NCI-H2171 (cell line): ENCODE measurements around the gene MAP3K20.
A peak's percentile ranks its signal among the peaks of the same experiment; 100 is the strongest.

Experiments
- DNase-seq: peaks from one replicate; lab custom pipeline; 2025; lab: John Stamatoyannopoulos, UW

MAP3K20 gene

DNA sequence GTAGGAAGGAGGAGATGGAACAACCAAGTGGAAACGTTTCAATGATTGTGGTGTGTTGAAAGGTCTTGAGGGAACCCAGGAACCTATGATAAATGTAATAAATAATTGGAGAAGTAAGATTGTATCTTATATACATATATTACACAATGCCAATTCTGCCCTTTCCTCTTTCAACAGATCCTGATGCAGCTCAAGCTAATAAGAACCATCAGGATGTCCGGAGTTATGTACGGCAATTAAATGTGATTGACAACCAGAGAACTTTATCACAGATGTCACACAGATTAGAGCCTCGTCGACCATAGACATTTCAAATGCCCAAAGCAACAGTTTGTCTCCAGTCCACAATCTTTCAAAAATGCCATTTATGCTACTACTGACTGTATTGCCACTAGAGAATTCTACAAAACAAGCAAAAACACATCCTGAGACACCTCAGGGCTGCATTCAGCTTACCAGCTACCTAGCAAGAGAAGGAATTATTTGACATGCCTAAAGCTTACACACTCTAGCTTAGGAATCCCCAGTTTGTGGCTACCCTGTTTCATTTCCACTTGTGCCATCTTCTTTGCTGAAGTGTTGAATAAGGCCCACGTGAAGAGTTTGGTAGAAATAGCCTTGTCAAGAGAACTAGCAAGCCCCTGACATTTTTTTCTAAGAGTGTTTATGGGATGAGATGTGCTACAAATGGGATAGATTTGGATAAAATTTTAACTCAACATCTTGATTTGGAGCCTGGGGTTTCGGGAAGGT, 24.0 kb upstream of the MAP3K20 start:
- no peak for DNase-seq

DNA sequence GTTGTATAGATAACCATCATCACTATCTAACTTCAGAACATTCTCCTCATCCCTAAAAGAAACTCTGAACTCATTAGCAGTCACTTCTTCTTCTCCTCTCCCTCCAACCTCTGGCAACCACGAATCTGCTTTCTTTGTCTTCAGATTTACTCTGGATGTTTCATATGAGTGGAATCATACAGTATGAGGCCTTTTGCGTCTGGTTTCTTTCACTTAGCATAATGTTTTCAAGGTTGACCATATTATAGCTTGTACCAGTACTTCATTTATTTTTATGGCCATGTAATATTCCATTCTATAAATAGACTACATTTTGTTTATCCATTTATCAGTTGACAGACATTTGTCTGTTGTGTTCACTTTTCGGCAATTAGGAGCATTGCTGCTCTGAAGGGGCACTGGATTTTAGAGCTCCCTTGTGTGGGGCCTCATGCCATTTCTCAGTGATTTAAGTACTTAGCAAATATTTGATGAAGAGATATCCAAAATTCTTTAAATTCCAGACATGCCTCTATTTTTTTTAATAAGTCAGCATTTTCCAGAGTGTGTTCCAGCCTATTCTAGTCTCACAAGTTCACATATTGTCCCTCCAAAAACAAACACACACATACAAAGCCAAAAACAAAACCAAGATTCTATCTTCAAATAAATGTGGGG, 22.5 kb upstream of the MAP3K20 start:
- no peak for DNase-seq

DNA sequence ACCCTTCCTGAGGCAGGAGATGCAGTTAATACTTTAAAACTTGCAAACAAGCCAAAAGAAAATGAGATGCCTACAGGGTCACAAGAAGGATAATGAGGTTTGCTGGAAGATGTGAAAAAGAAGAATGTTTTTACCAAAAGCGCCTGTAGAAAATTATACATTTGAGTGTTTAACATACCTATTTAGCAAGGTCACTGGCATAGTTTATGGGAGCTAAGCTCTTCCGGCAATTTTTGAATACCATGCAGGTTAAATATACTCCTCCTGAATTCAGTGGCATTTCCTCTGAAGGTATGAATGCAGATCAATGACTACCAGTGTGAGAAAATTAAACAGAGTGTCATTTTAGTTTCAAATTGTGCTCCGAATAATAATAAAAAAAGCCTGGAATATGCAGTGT, 21.2 kb upstream of the MAP3K20 start:
- DNase-seq: no peak

DNA sequence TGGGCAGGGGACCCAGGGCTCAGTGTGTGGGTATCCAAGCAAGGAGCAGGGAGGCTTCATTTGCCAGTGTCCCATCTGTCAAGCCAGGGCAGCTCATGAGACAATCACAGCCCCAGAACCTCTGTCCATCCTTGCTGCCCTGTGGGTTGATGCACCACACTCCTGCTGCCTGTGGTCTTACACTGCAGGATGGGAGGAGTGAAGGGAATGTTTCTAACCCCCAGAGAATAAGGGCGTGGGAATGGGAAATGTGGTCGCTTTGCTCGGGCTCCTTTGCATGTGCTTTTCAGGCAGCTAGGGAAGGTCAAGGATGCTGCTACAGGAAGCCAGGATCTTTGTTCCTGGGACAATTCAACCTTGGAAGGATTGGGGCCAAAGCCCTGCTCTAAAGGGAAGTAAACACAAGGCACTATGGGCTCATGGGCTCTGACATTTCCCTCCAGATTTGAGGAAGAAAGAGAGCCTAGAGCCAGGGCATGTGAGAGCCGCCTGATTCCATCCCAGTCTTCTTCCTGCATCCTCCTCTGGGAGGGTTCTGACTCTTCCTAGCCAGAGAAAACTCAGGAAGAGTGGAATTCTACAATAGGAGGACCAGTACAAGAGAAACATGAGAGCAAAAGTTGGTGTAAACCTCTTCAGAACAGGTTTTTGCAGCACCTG, 18.8 kb upstream of the MAP3K20 start:
- no peak for DNase-seq

DNA sequence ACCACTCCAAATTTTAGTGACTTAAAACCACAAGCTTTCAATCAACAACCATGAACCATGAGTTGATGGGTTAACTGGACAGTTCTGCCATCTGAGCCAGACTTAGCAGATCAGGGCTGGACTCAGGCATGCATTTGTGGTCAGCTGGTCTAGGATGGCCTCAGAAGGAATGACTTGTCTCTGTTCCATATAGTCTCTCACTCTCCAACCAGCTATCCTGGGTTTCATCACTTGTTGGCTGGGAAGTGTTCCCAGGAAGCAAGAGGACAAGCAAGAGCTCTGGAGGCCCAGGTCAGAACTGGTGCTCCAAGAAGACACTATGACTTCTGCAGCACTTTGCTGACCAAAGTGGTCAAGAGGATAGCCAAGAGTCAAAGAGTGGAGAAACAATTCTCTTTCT, 17.5 kb upstream of the MAP3K20 start:
- DNase-seq: no peak

DNA sequence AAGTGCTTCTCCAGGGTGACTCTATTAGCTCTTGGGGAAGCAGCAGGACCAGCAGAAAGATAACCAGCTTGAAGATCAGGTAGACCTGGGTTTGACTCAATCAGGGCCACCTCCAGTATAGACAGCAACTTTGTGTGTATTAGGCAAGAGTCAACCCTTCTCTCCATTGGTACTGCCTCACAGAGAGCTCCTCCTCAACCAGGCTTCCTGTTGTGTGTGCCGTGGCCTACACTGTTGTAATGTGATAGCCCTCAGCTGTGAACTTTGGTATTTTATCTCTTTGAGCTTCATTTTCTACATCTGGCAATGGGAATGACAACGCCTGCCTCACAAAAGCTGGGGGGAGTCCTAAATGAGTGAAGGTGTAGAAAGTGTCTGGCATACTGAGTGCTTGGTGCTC, 17.0 kb upstream of the MAP3K20 start:
- no peak for DNase-seq

DNA sequence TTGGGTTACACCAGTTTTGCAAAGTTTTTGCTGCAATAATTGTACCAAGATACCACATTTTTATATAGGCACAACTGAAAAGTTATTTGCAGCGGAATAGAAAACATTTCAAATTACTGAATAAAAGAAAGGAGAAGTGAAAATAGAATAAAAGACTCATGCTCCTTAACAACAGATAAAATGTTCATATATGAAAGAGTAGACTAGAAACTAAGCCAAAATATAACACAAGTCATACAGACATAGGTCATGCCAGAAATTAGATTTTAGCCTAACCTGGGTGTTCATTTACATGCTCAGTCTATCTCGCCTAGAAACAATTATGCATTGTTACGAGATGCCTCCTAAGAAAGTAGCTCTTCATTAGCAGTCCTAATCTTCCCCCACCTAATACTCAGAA, 16.4 kb upstream of the MAP3K20 start:
- DNase-seq: no peak

DNA sequence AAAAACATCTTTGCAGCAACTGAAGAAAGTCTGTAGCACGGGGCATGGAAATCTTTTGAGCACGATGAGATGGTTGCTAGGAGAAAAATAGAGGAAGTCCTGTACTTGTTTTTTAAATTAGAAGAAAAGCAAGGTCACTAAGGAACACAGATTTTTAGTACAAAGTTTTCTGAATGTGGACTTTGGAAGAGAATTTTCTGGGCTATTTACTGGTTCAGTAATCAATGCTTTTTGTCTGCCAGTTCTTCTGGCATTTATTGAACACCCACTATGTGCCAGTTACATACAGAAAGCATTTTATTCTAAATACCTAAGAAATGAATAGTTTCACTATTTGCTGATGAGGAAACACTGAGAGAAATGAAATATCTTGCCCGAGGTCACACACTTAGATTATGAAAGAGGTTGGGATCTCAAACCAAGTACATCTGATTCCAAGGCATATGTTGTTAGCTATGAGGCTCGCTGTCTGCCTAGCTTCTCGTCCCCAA, 15.6 kb upstream of the MAP3K20 start:
- no peak for DNase-seq

DNA sequence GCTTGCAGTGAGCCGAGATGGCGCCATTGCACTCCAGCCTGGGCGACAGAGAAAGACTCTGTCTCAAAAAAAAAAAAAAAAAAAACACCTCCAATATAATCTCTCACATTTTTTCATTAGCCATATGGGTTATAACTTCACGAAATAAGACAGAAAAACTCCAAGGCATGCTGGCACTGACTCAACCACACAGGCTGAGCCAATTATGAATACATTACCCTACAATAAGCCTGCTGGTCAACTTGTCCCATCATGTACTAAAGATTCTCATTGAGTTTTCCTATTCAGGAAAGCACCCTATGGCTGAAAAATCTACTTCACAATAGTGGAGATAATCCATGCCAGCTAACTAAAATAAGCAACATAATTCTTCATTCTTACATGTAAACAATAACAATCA, 12.8 kb upstream of the MAP3K20 start:
- no peak for DNase-seq

DNA sequence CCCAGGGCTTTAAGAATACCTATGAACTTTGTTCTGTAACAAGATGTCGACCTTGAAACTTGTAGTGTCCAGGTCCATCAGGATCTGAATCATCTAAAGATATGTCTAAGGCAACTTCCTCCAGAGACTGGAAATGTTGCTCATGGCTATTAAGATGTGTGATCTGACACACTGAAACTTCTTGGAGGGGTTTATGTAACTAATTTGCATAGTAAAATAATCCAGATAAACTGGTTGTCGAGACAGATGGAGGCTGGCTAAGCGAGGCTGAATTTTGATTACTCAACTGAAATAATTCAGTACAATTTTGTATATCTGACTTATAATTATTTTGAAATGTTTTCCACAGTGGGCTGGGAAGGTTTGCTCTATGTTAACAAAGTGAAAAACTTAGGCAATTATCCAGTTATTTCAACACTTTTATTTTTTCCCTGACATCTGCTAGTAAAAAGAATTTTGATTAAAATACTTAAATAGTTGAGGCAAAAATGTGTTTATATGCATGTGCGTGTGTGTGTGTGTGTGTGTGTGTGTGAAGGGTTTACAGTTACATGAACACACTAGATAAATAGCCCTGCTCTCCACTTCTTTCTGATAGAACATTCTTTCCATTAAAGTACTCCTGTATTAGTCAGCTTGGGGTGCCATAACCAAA, 11.4 kb upstream of the MAP3K20 start:
- no peak for DNase-seq

DNA sequence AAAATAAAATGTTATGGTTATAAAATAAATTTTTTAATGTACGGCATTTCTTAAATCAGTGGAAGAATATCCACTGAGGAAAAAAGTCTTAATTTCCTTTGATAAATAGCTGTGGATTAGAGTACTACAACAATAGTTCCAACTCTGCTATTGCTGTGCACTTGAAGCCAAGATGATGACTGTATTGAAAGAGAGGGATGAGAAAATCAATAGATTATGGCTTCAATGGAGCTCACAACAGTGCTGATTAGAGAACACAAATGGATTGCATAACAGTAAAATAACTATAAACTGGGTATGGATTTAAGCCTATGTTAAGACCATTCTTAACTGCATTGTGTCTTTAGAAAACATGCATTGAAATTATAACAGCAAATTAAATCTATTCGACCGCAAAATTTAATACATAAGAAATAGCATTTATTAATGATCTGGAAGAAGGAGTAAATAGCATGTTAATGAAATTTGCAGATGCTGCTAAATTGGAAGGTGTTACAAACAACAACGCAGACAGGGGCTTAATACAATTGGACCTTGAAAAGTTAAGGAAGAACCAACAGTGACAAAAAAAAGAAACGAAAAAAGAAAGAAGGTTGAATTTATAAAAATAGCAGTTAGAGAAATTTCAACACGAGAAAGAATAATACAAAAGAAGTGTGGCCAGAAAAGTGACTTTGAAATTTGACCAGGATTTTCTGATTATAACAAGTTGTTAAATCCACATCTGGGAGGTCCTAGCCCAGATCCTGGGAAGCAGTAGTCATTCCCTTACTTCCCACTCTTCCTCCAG, 8.6 kb upstream of the MAP3K20 start:
- no peak for DNase-seq

DNA sequence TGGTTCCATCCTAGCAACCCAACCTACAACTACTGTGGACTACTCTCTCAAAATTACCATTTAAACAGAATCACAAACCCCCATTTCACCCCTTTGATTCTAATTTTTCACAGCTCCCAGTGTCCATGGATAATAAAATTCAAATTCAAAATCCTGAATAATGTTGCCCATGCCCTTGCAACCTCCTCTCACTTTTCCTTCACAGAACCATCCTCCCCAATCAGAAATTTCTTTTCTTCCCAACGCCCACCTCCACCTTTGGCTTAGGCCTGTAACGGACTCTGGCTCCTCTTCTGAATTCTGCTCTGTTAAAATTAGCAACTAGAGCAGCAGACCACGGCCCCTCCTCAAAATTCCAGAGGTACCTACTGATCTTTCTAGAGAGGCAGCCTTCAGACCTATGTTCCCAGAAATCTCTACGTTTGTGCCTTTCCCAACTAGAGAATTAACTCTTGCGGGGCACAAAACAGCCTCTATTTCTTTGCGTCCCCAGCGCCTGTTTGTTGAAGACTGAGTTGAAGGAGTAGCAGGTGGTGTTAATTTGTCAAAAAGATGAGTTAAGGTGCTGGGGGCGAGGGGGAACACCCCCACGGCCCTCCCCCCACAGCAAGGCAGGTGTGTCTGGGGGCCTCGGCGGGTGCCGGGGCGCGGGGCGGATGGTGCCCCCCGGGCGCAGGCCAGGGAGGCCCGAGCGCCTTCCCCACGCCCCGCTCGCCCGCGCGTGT, 428 bp upstream of the MAP3K20 start:
- peak; percentile 50 for DNase-seq

DNA sequence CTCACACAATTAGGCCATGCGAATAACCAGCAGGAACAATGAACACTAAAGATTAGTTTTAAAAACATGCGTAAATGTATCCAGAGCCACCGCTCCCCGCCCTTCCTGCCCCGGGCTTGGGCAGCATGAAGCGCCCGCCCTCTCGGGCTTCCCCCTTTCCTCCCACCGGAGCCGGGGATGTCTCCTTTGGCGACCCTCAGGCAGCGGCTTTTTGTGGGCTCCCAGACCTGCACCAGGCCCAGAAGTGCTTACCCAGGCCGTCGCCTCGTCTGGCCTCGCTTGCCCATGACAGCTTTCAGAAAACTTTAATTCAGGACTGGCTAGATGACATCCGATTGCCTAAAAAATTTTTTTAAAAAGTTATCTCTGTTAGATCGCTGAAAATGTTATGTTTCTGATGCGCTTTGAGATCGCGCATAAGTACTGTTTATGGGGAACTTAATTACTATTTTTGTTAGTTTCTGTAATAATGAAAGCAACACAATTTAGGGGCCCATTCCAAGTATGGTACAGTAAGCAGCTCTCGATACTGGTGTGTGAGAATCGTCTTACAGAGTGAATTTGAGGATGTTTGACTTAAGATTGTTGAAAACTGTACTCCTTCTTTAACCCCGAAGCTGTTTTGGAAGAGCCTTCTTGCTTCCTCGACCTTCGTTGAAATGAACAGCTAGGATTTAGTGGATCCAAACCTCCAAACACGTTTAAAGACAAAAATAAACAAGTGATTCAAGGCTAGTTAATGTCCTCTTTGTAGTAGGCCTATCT, 1.1 kb downstream of the MAP3K20 start:
- DNase-seq: peak; percentile 22

DNA sequence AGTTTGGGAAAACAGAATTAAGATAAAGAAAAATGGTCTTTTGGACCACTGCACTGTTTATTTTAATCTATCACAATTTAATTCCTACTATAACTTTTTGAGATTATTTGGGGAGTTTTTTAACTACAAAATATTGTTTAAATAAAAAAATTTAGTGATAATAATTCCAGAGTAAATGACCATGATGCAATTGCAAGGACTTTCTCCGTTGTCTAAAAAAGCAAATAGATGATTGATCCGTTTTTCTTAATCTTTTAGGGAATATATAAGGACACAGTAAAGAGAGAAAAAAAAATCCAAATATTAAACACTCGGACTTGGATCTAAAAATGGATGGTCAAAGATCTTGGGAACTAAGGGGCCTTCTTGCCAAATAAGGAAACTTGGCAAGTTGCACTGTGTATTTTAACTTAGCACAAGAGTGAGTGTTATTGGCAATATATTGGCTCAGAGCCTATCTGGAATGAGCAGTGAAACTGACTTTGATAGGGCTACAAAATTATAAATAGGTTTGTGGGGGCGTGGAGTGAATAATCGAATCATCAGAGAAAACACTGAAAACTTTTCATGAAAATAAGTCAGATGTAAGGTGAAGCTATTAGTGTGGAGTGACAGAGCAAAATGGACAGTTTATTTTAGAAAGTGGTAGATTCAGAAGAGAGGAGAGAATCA, 2.0 kb downstream of the MAP3K20 start:
- DNase-seq: no peak

DNA sequence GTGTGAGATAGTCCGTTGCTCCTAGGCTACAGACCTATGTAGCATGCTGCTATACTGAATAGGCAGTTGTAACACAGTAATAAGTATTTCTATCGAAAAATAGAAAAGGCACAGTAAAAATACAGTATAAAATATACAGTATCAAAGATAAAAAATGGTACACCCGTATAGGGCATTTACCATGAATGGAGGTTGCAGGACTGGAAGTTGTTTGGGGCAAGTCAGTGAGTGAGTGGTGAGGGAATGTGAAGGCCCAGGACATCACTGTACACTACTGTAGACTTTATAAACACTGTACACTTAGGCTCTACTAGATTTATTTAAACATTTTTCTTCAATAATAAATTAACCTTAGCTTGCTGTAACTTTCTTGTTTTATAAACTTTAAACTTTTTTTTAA, 3.5 kb downstream of the MAP3K20 start:
- no peak for DNase-seq

DNA sequence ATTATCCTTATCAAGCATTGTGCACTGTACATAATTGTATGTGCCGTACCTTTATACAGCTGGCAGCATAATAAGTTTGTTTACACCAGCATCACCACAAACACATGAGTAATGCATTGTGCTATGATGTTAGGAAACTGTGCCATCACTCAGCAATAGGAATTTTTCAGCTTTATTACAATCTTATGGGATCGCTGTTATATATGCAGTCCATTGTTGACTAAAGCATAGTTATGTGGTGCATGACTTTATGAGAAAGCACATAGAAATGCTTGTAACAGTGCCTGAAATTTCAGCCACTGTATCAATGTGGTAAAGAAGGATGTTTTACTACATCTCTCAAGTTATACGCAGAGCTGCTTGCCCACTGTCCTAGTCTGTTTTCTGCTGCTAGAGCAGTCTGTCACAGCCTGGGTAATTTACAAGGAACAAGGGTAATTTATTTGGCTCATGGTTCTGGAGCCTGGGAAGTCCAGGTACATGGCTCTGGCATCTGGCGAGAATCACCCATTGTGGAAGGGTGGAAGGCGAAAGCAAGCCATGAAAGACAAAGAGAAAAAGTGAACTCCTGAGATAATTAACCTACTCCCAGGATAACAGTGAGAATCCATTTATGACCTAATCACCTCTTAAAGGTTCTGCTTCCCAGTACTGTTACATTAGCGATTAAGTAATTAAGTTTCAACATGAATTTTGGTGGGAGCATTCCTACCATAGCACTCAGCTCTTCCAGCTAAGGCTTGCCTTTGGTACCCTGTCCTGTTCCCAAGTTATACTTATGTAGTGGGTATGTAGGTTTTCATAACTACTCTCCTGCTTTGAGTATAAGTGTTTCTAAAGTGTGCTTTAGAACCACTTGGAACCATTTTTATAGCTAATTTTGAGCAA, 4.6 kb downstream of the MAP3K20 start:
- no peak for DNase-seq

DNA sequence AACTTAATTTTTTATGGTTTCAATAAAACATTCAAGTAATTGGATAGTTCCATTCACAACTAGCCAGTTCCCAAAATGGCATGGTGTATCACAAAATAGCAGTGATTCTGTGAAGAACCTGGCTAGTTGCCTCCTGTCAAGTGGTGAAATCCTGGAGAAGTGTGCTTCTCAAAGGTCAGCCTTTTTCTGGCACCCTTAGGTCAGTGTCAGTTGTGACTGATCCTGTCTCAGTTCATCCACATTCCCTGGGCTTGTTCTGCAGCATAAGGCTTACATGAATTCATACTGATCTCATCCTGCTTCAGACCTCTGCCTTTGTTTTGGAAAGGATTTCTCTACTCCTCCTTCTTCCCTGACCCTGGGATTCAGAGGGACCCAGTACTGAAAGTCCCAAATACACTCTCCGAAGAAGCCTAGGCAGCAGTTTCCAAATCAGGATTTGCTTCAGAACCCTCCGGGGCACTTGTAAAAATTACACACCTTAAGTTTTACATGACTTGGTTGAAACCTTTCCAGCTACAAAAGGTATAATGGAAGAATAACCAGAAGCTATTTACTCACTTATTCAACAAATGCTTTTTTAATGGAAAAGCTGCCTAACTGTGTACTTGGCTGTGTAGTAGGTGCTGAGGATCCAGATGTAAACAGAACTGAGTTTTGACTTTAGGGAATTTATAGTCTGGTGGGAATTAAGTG, 11.0 kb downstream of the MAP3K20 start:
- DNase-seq: no peak

DNA sequence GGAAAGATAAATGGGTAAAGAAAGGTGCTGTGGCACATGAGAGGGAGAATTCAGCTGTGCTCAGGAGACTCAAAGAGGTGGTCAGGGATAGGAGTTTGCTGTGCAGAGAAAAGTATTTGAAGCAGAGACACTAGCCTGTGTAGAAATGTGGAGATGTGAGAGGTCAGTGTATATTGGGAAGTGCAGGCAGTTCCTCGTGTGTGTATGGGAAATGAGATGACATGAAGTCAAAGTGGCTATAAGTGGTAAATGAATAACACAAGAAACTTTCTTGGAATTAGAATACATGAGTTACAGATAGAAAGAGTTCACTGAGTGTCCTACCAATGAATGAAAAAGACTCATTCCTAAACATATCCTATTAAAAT, 11.6 kb downstream of the MAP3K20 start:
- no peak for DNase-seq
